ENCODE results near the gene MPPED2. TPM values are rescaled to one million over a fixed set of nuclear protein-coding genes. Genes with fewer than 3 reads are reported as not detected.

The MPPED2 gene
- polyA plus RNA-seq, 3 donors: 0.29 to 0.59 (median 0.52) TPM

- Histone ChIP-seq H3K4me1 (ENCODE audit: control insufficient read depth in 1 of 2, insufficient read depth in 2 of 2, low read length in 2 of 2) (no peaks in the 10 kb centered on the region), H4K20me1 (ENCODE audit: insufficient read depth, low read length) (no peaks in the 10 kb centered on the region), H3K27ac (ENCODE audit: low read depth in 1 of 2, low read length in 2 of 2) (no peak overlapping the region), H3K9ac (ENCODE audit: insufficient read depth, low read length, poor library complexity, severe bottlenecking) (no peak overlapping the region), H3K27me3 (ENCODE audit: control insufficient read depth in 2 of 2, insufficient read depth in 2 of 2, low read length in 2 of 2) (no peaks in the 10 kb centered on the region), H2AFZ (ENCODE audit: insufficient read depth, low read depth, low read length, poor library complexity, severe bottlenecking) (no peak overlapping the region), H3K79me2 (ENCODE audit: insufficient read depth, low read length) (no peaks in the 10 kb centered on the region), H3K9me3 (replicated peaks in 1 of 2; ENCODE audit: control insufficient read depth in 1 of 2, insufficient read depth in 1 of 2, low read length in 2 of 2) (no peaks in the 10 kb centered on the region), H3K4me3 (replicated peaks in 1 of 3; ENCODE audit: low read depth in 2 of 3, low read length in 3 of 3) (no peak overlapping the region), H3K36me3 (replicated peaks in 1 of 2; ENCODE audit: control insufficient read depth in 1 of 2, insufficient read depth in 2 of 2, low read length in 2 of 2) (no peaks in the 10 kb centered on the region), H3K4me2 (replicated peaks; ENCODE audit: extremely low read depth, low read length, poor library complexity, severe bottlenecking) (no peak overlapping the region)
- H3K36me3 Mint-ChIP-seq: no peaks in the 10 kb centered on the region
- intact Hi-C loops (cut with micrococcal nuclease): no loop called here
- no peak for TF ChIP-seq CTCF (IDR thresholded peaks at IDR 0.05)
- no peaks in the 10 kb centered on the region for H3K27me3 Mint-ChIP-seq (ENCODE audit: low read depth in 3 of 3)
- H3K4me3 Mint-ChIP-seq: no peak overlapping the region
- H3K27ac Mint-ChIP-seq: no peak overlapping the region
- H3K9me3 Mint-ChIP-seq: peaks cover 0 to 4% (median 3%) of the 10 kb centered on the region in 7 donors
- H3K4me1 Mint-ChIP-seq: no peaks in the 10 kb centered on the region
- no peak for DNase-seq
Measured at GRCh38 chr11:30617762-30618161, 31.6 kb upstream of the MPPED2 start.

GRCh38 chr11:30610628-30611027, 24.5 kb upstream of the MPPED2 start:
- H3K27me3 ChIP-seq (ENCODE audit: control insufficient read depth in 2 of 2, insufficient read depth in 2 of 2, low read length in 2 of 2): no peaks in the 10 kb centered on the region
- Mint-ChIP-seq H3K27ac (no peak overlapping the region), H3K9me3 (peaks cover 0 to 2% (median 0%) of the 10 kb centered on the region in 7 donors), H3K27me3 (ENCODE audit: low read depth in 3 of 3) (peaks cover 0 to 4% (median 0%) of the 10 kb centered on the region in 3 donors), H3K4me1 (no peaks in the 10 kb centered on the region), H3K36me3 (no peaks in the 10 kb centered on the region), H3K4me3 (no peak overlapping the region)
- no peaks in the 10 kb centered on the region for H3K9me3 ChIP-seq (replicated peaks in 1 of 2; ENCODE audit: control insufficient read depth in 1 of 2, insufficient read depth in 1 of 2, low read length in 2 of 2)
- H3K9ac ChIP-seq (ENCODE audit: insufficient read depth, low read length, poor library complexity, severe bottlenecking): no peak overlapping the region
- no peaks in the 10 kb centered on the region for H3K4me1 ChIP-seq (ENCODE audit: control insufficient read depth in 1 of 2, insufficient read depth in 2 of 2, low read length in 2 of 2)
- H3K36me3 ChIP-seq (replicated peaks in 1 of 2; ENCODE audit: control insufficient read depth in 1 of 2, insufficient read depth in 2 of 2, low read length in 2 of 2): no peaks in the 10 kb centered on the region
- WGBS (ENCODE audit: insufficient coverage): no CpG with 5 or more reads among the region's 3 CpGs
- H3K27ac ChIP-seq (ENCODE audit: low read depth in 1 of 2, low read length in 2 of 2): no peak overlapping the region
- intact Hi-C loops (cut with micrococcal nuclease): no loop called here
- no peaks in the 10 kb centered on the region for H3K79me2 ChIP-seq (ENCODE audit: insufficient read depth, low read length)
- DNase-seq: no peak
- H3K4me2 ChIP-seq (replicated peaks; ENCODE audit: extremely low read depth, low read length, poor library complexity, severe bottlenecking): no peak overlapping the region
- no peak overlapping the region for H3K4me3 ChIP-seq (replicated peaks in 1 of 3; ENCODE audit: low read depth in 2 of 3, low read length in 3 of 3)
- no peak for TF ChIP-seq CTCF (IDR thresholded peaks at IDR 0.05)
- H4K20me1 ChIP-seq (ENCODE audit: insufficient read depth, low read length): no peaks in the 10 kb centered on the region
- H2AFZ ChIP-seq (ENCODE audit: insufficient read depth, low read depth, low read length, poor library complexity, severe bottlenecking): no peak overlapping the region

Measured in CD14-positive monocyte (primary cell).